Measurements from ENCODE around the gene CCDC149. TPM values are rescaled to one million over a fixed set of nuclear protein-coding genes. Genes with fewer than 3 reads are reported as not detected.

CCDC149 gene
- polyA plus RNA-seq, 2 of the 4 experiments (the other 2 are of a cell fraction) = 1.4 to 2.8 TPM

DNA sequence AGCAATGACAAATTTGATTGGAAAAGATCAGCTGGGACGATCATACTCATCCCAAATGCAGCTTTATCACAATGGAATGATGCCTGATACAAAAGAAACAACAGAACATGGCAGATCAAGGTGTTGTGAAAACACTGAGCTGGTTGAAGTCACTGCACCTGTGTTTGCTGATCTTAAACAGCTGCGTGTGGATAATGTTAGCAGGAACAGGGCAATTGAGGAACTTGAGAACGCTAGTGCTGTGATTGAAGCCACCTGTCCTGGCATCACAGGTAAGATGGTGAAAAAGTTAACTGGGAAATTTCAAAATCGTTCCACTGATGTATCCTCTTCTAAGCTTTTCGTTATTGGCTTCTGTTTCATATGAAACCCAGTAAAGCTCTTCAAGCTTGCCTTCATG, 144.8 kb downstream of the CCDC149 start (continued):
- TF ChIP-seq RAD21 (conservative IDR thresholded peaks at IDR 0.05 in 1 of 2, IDR thresholded peaks at IDR 0.05 in 1 of 2) (no peak), ZNF302 (CRISPR knock-in tag; IDR thresholded peaks at IDR 0.05) (no peak), BHLHE40 (IDR thresholded peaks at IDR 0.05; ENCODE audit: low read depth, low read length) (no peak), MYC (IDR thresholded peaks at IDR 0.05; ENCODE audit: borderline replicate concordance, low read length) (no peak), MAFK (IDR thresholded peaks at IDR 0.05; ENCODE audit: partially characterized antibody) (no peak), ZC3H11A (IDR thresholded peaks at IDR 0.05) (no peak), PHF8 (IDR thresholded peaks at IDR 0.05; ENCODE audit: borderline replicate concordance, low read depth) (no peak), EHMT2 (IDR thresholded peaks at IDR 0.05; ENCODE audit: low read depth) (no peak), HOXB5 (CRISPR knock-in tag; IDR thresholded peaks at IDR 0.05) (no peak), GATA3 (IDR thresholded peaks at IDR 0.05; ENCODE audit: borderline replicate concordance) (no peak), RFX5 (IDR thresholded peaks at IDR 0.05) (no peak), FOSB (CRISPR knock-in tag; IDR thresholded peaks at IDR 0.05) (no peak)
- TF ChIP-seq, protein P1, sequence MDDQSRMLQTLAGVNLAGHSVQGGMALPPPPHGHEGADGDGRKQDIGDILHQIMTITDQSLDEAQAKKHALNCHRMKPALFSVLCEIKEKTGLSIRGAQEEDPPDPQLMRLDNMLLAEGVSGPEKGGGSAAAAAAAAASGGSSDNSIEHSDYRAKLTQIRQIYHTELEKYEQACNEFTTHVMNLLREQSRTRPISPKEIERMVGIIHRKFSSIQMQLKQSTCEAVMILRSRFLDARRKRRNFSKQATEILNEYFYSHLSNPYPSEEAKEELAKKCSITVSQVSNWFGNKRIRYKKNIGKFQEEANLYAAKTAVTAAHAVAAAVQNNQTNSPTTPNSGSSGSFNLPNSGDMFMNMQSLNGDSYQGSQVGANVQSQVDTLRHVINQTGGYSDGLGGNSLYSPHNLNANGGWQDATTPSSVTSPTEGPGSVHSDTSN (IDR thresholded peaks at IDR 0.05) = no peak

DNA sequence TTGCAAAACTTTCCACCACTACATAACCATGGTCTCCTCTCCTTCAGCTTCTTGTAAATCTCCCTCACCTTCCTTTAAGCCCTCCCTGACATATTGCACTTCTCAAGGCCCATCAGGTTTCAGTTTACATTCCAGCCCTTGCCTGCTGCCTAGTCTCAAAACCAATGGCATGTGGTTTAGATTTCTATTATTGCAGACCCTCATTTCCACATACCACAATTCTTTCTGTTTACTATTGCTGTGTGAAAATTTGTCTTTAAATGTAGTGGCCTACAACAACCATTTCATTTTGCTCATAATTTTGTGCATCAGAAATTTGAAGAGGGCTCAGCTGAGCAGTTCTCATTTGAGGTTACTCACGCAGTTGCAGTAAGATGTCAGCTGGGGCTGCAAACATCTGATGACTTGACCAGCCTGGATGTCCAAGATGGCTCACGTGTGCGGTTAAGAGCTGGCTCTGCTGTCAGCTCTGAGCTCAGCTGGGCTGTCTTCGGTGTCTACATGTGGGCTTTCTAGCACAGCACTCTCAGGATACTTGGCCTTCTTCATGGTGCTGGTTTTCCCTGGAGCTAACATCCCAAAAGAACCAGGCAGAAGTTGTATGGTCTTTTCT, 147.4 kb downstream of the CCDC149 start:
- TF ChIP-seq ESRRA (IDR thresholded peaks at IDR 0.05; ENCODE audit: borderline replicate concordance, low read length) = no peak
- no peak for TF ChIP-seq BHLHE40 (IDR thresholded peaks at IDR 0.05; ENCODE audit: low read depth, low read length)
- TF ChIP-seq NFE2L2 (conservative IDR thresholded peaks at IDR 0.05; ENCODE audit: low read length) = no peak
- TF ChIP-seq TP53 (CRISPR knock-in tag; IDR thresholded peaks at IDR 0.05) = no peak
- TF ChIP-seq RARB (CRISPR knock-in tag; IDR thresholded peaks at IDR 0.05) = no peak
- FAIRE-seq = no peak
- H3K4me3 ChIP-seq = no peak overlapping the region
- ATAC-seq = no peak
- peaks cover 12% of the 10 kb centered on the region; the same call in 1 of the 3 replicates for H3K4me1 ChIP-seq
- no peak overlapping the region for H3K27ac ChIP-seq
- ChIA-PET POLR2A (no interaction called here), CTCF (no interaction called here)
- H3K9me3 ChIP-seq = no peaks in the 10 kb centered on the region
- no peak for DNase-seq (ENCODE audit: low read depth in 1 of 2, low spot score in 1 of 2)
- 86% methylated on average over 4 of the region's 4 CpGs for WGBS (ENCODE audit: missing lambda C conversion rate)
- H3K4me2 ChIP-seq = no peak overlapping the region

DNA sequence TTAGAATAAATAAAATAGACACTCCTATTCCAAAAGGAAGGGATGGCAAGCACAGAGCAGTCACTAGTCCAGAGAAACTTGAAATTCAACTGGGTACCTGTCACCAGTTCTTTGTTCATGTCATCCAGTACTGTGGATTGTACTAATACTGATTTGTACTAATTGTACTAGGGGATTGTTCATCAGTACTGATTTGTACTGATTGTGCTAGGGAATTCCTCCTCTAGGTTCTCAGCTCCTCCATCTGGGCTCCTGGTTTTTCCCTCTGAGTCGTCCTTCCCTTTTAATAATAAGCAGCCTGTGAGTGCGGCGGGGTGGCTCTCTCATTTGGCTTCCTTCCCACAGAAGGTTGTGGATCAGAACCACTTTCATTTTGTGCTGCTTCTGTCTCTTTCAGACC, 148.5 kb downstream of the CCDC149 start:
- 67% methylated on average over 3 of the region's 3 CpGs for WGBS (ENCODE audit: missing lambda C conversion rate)
- ATAC-seq = no peak
- Histone ChIP-seq H3K4me1 (peaks cover 12% of the 10 kb centered on the region; the same call in 1 of the 3 replicates), H3K27ac (peak overlapping the region in 1 of 2 experiments; percentile 25; a peak in 1 of 6 replicates), H3K9me3 (no peaks in the 10 kb centered on the region), H3K4me2 (peak overlapping the region; percentile 57; the same call in 2 of the 3 replicates), H3K4me3 (no peak overlapping the region)
- DNase-seq (ENCODE audit: low read depth in 1 of 2, low spot score in 1 of 2) = no peak
- TF ChIP-seq HDAC2 (IDR thresholded peaks at IDR 0.05) (no peak), RCOR1 (IDR thresholded peaks at IDR 0.05; ENCODE audit: low read depth, low read length) (no peak), TFCP2L1 (CRISPR knock-in tag; IDR thresholded peaks at IDR 0.05) (no peak), SMC3 (IDR thresholded peaks at IDR 0.05) (no peak), CHD4 (IDR thresholded peaks at IDR 0.05; ENCODE audit: borderline replicate concordance) (no peak)
- TF ChIP-seq, protein P2, sequence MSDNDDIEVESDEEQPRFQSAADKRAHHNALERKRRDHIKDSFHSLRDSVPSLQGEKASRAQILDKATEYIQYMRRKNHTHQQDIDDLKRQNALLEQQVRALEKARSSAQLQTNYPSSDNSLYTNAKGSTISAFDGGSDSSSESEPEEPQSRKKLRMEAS (IDR thresholded peaks at IDR 0.05) = no peak
- CTCF ChIA-PET = no interaction called here
- FAIRE-seq = no peak
- POLR2A ChIA-PET = interaction anchor here (1.1 kb wide), 1 partner anchor 9 kb away, joined by 3 read pairs; no protein-coding TSS in a partner anchor
